HG02759 (cell line): Measurements from ENCODE around the gene SPEM3.

Source experiments
- ATAC-seq: cut with Tn5 transposase; IDR thresholded peaks from one replicate; pipeline ENCODE4 v1.9.1; 2021; ENCODE audit warnings: mild to moderate bottlenecking, moderate library complexity; ENCODE audit not compliant: unreplicated experiment

Gene SPEM3

GRCh38 chr17:7428557-7428956 lies at the start of gene SPEM3:
SPEM3 (plus strand) TSS chr17:7428857; CDS start chr17:7428903, 46 bp downstream.
- no peak for ATAC-seq

DNA sequence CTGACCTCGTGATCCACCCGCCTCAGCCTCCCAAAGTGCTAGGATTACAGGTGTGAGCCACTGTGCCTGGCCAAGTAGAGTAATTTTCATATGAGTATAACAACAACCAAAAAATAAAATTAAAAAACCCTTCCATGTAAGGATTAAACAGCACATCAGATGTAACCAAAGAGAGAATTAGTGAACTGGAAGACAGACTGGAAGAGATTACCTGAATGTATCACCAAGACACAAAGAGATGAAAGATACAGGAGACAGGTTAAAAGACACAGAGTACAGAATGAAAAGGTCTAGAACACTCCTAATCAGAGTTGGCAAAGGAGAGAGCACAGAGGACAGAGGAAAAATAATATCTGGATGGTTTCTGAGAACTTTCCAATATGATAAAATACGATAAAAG lies 49.5 kb upstream of the SPEM3 start:
- no peak for ATAC-seq

DNA sequence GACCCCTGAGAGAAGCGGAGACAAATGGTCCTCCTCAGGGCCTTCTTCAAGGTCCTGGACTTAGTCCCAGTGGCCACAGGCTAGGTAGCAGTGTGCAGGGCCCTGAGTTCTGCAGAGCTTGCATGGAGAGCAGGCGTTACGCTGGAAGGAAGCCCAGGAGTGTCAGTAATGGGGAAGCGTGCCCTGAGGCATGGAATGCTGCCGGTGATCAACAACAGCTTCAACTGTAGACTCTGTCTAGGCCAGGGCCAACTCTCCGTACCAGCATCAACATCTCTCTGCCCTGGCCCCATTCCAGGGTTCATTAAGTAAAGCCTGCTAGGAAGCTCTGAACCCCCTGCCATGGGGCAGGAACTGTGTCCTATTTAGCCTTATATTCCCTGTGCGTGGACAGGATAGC lies 48.3 kb upstream of the SPEM3 start:
- no peak for ATAC-seq

- ATAC-seq = no peak
Observed at GRCh38 chr17:7380855-7381683, 47.6 kb upstream of the SPEM3 start, which contains the start of gene TNK1. TNK1 (plus strand) TSS chr17:7381089; CDS start chr17:7382927, 1,838 bp downstream.

DNA sequence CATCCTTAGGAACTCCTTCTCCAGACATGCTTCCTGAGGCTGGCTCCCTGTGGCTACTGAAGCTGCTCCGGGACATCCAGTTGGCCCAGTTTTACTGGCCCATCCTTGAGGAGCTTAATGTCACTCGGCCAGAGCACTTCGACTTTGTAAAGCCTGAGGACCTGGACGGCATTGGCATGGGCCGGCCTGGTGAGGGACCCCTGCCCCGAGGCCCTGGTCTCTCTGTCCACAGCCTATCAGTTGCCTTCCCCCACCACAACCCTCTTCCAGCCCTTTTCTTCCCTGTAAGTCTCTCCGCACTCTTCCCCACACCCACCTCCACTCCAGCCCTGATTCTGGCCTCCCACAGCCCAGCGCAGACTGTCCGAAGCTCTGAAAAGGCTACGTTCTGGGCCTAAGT lies 45.8 kb upstream of the SPEM3 start:
- no peak for ATAC-seq

DNA sequence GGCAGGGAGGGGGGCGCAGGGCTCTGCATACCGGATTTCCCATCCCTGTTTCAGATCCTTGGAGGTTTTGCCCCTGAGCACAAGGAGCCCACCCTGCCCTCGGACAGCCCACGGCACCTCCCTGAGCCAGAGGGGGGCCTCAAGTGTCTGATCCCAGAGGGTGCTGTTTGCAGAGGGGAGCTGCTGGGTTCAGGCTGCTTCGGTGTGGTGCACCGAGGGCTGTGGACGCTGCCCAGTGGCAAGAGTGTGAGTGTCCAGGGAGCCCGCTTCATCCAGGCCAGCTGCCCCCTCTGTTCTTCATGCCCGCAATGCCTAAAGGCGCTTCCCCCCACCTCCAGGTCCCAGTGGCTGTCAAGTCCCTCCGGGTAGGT lies 45.3 kb upstream of the SPEM3 start:
- ATAC-seq = no peak

DNA sequence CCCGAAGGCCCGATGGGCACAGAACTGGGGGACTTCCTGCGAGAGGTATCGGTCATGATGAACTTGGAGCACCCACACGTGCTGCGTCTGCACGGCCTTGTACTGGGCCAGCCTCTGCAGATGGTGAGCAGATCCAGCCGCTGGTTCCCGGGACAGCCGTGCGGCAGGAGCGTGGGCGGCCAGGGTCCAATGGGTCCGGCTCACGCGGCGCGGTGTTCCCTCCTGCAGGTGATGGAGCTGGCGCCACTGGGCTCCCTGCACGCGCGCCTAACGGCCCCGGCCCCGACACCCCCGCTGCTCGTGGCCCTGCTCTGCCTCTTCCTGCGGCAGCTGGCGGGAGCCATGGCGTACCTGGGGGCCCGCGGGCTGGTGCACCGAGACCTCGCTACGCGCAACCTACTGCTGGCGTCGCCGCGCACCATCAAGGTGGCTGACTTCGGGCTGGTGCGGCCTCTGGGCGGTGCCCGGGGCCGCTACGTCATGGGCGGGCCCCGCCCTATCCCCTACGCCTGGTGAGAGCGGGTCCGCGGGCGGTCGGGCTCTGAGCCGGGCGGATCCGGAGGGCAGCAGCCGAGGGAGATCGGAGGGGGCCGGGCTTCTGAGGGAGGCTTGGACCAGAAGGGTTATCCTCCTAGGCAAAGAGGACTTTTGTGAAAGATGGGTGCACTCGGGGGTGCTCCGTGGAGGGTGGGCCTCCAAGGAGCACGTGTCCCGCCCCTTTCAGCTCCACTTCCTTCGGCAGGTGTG lies 44.7 kb upstream of the SPEM3 start:
- ATAC-seq = peak; percentile 84

- no peak for ATAC-seq
Observed at GRCh38 chr17:7384489-7385081, 44.1 kb upstream of the SPEM3 start.

GRCh38 chr17:7388856-7389255 lies 39.8 kb upstream of the SPEM3 start:
- no peak for ATAC-seq

DNA sequence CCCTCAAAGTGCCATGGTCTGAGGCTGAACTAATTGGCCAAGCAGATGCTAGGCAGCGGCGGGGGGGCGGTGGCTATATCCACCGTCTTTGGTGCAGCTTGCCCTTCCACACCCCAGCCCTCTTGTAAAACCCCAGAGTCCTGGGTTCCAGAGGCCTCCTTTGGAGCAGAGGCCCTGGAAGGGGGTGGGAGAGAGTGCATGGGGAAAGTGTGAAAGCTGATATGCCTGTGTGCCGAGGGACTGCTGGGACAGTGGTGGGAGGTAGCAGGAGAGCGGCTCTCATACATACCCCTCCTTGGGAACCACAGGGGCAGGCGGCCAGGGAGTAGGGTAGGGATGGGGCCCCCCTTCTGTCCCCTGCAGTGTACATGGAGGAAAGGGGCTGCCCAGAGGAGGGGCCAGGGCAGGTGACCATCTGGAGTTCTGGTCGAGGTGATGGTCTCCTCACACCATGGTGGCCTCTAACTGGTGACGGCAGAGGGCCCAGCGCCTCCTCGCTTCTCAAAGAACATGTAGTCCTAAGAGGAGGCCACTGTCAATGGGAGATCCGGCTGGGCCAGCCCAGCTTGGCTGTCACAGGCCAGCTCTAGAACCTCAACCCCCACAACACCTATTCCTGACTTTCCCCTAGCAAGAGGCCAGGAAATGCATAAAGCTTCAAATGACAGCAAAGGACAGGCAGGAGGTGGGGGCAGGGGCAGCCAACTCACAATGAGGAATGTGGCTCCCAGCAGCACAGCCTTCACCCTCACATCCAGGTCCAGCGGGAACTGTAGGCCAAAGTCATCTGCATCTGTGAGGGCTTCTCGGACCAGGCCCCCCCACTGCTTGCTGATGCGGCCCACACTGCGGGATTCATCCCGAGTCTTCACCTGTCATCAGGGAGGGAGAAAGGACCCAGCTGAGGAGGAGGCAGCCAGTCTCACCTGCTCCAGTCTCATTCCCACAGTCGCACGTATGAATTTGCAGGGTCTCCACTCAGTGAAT lies 38.4 kb upstream of the SPEM3 start:
- ATAC-seq = no peak

- no peak for ATAC-seq
Observed at GRCh38 chr17:7391307-7391706, 37.4 kb upstream of the SPEM3 start.

DNA sequence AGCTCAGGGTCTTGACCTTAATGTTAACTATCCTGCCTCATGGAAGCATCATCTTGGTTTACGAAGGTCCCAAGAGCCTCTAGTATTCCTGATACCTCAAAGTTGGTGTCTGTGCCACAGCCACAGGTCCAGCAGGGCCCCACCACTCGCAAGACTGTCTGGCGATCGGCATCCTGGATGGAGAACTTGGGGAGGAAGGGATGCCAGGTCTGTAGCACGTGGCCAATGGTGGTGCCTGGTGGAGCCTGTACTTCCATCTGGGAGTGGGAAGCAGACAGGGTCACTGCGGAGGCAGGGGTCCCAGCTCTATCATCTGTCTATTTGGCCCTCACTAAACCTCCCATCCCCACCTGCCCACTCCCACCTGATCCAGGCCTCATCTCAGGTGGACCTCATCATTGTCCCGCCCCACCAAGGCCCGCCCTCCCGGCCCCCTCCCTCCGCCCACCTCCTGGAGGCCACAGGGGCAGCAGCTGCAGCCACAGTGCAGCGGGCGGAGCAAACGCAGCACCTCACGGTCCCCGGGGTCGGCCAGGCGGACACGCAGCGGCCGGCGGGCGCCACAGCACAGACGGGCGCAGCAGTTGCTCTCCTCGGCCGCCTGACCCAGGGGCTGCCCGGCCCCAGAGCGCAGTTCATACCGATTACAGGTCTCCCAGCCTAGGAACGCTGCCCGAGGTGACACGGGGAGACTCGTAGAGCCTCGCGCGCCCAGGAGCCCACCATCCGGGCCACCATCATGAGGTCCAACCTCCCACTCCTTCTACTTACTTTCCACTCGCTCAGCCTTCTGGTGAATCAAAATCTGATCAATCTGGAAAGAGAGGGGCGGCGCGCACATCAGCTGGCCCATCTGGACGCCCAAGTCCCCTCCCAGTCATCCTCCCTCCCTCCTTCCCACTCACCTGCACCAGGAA lies 35.7 kb upstream of the SPEM3 start:
- ATAC-seq = no peak

GRCh38 chr17:7393613-7394451 lies 34.8 kb upstream of the SPEM3 start:
- ATAC-seq = peak; percentile 49

DNA sequence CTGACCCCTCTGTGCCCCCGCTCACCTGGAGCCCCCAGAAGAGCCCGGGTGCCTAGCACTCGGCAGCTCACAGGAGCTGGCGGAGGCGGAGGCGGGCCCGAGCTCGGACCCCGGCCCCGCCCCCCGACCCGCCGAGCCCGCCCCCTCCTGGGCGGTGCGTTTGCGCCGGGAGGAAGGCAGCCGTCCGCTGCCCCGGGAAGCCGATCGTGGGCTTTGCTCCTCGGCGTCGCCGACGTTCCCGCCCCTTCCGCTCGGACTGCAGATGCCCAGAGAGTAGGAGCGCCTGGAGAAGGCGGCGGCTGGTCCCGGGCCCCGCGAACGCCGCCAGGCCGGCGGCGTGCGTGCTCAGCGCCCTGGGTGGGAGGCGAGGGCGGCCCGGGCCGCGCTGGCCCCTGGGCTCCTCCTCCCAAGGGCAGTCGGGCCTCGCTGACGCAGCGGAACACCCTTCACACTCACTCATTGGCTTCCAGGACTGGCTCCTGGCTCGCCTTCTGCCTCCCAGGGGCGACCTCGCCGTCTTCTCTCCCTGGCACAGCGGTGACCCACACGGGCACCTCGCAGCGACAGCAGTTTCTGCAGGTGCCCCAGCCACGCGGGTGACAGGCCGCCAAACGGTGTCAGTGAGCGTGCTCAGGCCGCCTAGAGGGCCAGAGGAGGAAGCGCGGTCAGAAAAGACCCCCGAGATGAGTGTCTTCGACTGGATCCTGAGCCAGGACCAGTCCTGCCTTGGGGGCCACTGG lies 34.0 kb upstream of the SPEM3 start, which contains the start of gene PLSCR3:
TSS of gene PLSCR3 (minus strand) at position 74 of the 740 bp plus-strand sequence. CDS start 415 bp downstream, outside the sequence.
- ATAC-seq = peak; percentile 82

GRCh38 chr17:7396147-7396546 lies 32.5 kb upstream of the SPEM3 start:
- no peak for ATAC-seq

DNA sequence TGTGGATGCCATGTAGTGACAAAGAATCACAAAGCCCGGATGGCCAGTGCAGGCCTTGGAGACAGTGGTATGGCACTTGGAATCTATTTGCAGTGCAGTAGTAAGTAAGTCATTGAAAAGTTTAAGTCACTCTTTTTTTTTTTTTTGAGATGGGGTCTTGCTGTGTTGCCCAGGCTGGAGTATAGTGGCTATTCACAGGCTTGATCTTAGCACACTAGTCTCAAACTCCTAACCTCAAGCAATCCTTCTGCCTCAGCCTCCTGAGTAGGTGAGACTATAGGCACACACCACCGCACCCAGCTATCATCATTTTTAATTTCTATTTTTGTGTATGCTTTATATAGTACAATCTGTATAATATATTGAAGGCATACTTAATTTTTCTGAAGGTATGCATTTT lies 30.0 kb upstream of the SPEM3 start:
- ATAC-seq = no peak

GRCh38 chr17:7403043-7403726 lies 25.5 kb upstream of the SPEM3 start:
- no peak for ATAC-seq

GRCh38 chr17:7403727-7403976 lies 25.0 kb upstream of the SPEM3 start:
- ATAC-seq = no peak
